Nasal cavity respiratory epithelium epithelial cell of viscerocranial mucosa (primary cell): Measurements from ENCODE around the gene MIGA1. TPM values are rescaled to one million over a fixed set of nuclear protein-coding genes. Genes with fewer than 3 reads are reported as not detected.

Experiments
- total RNA-seq: library from RNA; depleted of rRNA; stranded (reverse); fragments of >200 nt; gene quantifications from 2 replicates; pipeline ENCODE4 v1.2.3, GENCODE V29; 2014

The MIGA1 gene
- total RNA-seq, result 18.1 and 19.3 TPM in 2 replicates

GRCh38 chr1:77779529-77780281 is at the start of gene MIGA1:
Gene MIGA1, plus strand, starts transcription at chr1:77779649. Its CDS starts 3,604 bp downstream, at chr1:77783253.

GRCh38 chr1:77759071-77760028 is 20.1 kb upstream of the MIGA1 start, which contains the start of gene USP33:
Gene USP33, minus strand, starts transcription at chr1:77759852. Its CDS starts 18,155 bp downstream, at chr1:77741697.

GRCh38 chr1:77888081-77888780 is 108.8 kb downstream of the MIGA1 start, which contains the start of gene NEXN:
Gene NEXN, plus strand, starts transcription at chr1:77888624. Its CDS starts 27,483 bp downstream, at chr1:77916107.

Other genes starting within 250 kb of the MIGA1 start
- gene ZZZ3, start 97.0 kb upstream of the MIGA1 start, total RNA-seq, result 67.7 and 111 TPM in 2 replicates
- gene USP33, start 19.8 kb upstream of the MIGA1 start, total RNA-seq, result 48.2 and 68.9 TPM in 2 replicates
- gene NEXN, start 109.0 kb downstream of the MIGA1 start, total RNA-seq, result 0.34 and 2.6 TPM in 2 replicates
- 75.2 and 132 TPM in 2 replicates for gene FUBP1, start 199.4 kb downstream of the MIGA1 start, total RNA-seq
- gene DNAJB4, start 225.3 kb downstream of the MIGA1 start, total RNA-seq, result 21.2 and 24.2 TPM in 2 replicates